GM19239 (cell line): ENCODE data around the gene KNDC1.

Experiments
- DNase-seq: peaks from one replicate; pipeline ENCODE4 v3.0.0; 2011; ENCODE audit warnings: low spot score; ENCODE audit not compliant: insufficient read length
- FAIRE-seq: peaks from 2 replicates; lab custom pipeline; 2011; peaks lifted over from hg19 to GRCh38; lab: Jason Lieb, UNC

Gene KNDC1

DNA sequence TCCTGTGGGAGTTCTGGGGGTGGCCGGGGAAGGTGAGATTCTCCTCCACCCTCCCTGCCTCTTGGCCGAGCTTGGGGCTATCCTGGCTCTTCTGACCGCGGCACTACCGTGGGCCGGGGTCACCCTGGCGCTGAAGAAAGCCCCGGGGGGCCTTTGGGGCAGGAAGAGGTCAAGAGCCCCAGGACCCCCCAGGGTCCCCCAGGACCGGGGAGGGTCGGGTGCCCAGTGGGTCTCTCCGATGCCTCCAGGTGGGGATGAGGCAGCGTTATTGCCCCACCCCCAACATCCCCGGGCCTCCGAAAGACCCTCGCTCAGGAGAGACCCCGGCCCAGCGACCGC is 439 bp upstream of the KNDC1 start:
- DNase-seq: no peak
- FAIRE-seq: no peak

DNA sequence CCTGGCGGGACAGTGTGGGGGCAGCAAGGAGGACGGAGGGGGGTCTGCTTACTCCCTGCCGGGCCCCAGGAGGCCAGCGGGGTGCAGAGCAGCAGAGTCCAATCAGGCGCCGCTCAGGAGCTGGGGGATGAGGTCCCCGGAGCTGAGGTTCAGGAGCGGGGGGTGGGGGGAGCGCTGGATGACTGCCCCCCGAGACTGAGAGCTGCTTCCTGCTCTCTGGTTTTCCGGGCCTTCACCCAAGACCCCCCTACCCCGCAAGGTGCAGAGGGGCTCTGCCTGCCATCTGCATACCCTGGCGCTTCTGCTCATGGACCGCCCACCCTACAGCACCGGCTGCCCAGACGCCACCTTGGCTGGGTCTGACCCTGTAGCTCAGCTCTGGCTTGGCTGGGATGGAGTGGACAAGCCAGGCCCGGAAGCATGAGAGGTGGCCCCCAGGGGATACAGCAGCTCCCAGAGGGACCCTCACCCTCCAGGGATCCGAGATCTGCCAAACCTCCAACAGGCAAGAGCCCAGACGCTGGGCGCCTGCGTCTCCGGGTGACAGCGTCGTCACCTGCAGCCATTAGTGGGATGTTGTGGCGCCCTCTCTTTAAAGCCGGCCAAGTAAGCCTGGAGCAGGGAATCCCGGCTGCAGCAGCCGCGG is 930 bp downstream of the KNDC1 start:
- FAIRE-seq: no peak
- no peak for DNase-seq

DNA sequence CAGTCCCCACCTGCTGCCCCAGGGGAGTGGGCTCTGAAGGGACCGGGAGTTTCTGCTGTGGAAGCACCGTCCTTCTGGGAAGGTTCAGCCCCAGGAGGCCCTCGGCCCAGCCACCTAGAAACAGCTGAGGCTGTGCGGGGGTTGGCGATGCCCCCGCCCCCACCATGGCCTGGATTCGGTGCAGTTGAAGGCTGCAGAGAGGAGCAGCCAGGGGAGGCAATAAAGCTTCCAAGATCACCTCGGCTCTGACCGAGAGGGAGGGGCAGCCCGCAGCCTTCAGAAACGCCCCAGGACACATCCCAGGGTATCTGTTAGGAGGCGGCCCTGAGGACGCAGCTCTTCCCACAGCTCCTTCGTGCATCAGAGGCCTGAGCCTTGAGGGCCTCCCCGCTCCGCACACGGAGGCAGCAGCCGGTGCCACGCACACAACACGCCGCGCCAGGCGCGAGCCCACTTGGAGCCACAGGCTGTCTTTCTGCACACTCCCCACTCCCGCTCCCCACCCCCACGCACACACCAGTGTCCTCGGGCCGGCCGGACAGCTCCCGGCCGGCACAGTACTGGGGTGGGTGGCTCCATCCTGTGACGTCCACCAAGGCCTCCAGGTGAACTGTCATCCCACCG is 1.6 kb downstream of the KNDC1 start:
- no peak for FAIRE-seq
- DNase-seq: no peak

DNA sequence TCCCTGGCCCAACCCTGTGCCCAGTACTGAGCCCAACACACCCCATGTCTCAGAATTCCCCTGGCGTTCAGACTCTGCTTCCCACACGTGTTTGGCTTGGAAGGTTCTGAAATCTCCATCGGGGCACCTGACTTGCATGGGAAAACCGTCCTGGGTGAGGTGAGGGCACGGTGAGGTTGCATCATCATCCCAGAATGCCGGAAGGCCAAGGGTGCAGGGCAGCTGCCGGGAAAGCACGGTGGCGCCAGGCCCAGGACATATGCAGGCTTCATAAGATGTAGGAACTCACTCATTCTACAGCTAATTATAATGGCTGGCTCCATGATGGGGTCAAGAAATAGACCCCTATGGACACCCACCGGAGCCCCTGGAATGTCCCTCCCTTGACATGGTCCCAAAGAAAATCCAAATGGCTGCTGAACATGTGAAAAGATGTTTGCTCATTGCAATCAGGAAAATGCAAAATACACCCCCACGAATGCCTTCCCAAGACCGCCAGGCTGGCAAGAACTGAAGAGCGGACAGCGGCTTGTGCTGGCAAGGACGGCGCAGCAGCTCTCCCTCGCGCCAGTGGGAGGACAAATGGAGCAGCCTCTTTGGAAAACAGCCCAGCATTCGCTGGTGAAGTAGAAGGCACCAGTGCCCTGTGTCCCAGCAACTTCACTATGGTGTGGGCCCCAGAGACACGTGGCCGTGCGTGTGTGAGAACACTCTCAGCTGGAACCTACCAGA is 2.3 kb downstream of the KNDC1 start:
- DNase-seq (no peak), FAIRE-seq (no peak)

DNA sequence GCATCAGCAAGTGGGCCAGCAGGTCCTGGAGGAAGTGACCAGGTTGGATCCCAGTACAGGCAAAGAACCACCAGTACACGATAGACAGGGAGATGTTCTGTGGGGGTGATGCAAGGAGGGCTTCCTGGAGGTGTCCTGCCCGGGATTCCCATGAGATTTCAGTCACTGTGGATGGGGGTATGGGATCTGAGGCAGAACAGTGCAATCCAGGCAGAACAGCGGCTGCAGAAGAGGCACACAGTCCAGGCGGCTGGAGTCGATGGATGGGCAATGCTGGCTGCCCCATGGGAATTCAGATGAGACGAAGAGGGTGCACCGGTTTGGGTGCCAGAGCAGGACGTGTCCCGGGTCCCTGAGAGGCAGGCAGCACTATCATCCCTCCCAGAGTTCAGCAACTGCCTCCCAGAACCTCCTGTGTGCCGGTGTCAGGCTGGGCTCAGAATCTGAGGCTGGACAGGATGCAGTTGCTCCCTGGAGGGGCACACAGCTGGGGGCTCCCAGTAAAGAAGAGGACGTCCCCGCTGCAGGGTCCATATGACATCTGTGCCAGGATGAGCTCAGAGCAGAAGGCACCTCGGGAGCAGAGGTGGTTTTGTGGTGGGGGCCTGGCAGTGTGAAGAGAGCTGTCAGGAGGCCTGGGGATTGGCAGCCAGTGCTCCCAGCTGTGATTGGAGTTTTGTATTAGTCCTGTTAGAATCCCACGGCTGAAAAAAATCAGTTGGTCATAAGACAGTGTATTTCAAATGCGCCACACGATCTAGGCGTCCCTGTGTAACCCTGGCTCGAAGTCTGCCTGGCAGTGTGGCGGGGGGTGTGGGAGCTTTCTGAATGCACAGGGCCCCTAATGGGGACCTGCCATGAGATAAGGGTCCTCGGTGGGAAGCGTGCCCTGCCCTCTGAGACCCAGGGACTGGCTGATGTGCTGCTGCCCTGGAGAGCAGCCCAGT is 3.2 kb downstream of the KNDC1 start:
- DNase-seq: no peak
- no peak for FAIRE-seq

DNA sequence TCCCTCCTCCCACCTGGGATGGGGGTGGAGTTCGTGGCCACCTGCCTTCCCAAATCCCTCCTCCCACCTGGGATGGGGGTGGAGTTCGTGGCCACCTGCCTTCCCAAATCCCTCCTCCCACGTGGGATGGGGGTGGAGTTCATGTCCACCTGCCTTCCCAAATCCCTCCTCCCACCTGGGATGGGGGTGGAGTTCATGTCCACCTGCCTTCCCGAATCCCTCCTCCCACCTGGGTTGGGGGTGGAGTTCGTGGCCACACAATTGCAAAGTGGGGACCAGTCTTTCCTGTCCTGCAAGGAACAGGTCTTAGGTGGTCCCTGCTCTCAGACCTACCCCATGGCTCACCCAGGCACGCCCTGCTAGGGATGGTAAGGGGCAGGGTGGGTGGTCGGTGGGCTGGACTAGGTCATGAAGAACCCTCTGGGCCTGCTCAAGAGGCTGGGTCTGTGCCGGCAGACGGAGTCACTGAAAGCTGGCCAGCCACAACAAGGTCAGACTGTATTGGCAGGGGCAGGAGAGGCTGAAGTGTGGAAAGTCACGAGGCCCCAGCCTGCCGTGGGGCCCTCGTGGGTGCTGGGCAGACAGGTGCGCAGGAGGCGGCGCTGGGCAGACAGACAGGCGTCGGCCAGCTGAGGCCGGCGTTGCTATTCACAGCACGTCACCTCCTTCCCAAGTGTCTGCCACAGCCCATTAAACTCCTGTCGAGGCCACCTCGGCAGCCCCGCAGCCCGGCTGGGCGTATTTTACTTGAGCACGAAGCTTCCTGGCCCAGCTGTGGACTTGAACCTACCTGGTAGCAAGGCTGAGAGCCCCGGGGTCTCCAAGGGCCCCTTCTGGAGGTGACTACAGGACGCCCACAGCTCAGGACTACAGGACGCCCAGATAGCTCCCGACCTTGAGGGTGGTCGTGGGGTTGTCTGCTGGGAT is 4.1 kb downstream of the KNDC1 start:
- DNase-seq (no peak), FAIRE-seq (no peak)

DNA sequence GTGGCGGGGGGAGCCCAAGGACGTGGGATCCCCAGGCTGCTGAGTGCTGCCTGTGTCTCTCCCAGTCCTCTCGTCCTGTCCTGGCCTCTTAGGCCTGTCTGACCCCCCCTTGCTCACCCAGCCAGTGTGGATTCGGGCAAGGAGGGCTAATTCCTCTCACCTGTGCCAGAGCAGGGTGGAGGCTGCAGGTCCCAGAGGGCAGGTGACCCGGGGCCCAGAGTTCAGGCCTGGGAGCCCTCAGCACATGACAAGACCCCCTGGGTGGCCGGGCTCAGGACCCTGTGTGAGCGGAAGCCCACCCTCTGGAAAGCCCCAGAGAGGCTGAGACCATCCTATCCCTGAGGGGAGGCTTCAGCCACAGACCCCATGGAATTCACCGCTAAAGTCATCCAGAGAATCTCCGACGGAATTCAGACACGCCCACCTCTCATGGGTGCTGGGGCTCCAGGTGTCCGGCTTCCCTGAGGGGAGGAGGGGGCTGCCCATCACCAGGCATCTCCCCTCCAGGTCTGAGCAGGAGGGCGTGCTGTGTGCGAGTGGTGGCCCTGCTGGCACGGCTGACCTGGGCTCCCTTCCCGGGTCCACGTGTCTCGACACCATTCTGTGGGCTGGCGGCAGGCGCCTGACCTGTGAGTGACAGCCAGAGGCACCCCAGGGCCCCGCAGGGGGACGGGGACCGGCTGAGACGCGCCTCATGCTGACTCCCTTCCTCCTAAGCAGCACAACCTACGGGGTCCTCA is 5.0 kb downstream of the KNDC1 start:
- no peak for DNase-seq
- no peak for FAIRE-seq

DNA sequence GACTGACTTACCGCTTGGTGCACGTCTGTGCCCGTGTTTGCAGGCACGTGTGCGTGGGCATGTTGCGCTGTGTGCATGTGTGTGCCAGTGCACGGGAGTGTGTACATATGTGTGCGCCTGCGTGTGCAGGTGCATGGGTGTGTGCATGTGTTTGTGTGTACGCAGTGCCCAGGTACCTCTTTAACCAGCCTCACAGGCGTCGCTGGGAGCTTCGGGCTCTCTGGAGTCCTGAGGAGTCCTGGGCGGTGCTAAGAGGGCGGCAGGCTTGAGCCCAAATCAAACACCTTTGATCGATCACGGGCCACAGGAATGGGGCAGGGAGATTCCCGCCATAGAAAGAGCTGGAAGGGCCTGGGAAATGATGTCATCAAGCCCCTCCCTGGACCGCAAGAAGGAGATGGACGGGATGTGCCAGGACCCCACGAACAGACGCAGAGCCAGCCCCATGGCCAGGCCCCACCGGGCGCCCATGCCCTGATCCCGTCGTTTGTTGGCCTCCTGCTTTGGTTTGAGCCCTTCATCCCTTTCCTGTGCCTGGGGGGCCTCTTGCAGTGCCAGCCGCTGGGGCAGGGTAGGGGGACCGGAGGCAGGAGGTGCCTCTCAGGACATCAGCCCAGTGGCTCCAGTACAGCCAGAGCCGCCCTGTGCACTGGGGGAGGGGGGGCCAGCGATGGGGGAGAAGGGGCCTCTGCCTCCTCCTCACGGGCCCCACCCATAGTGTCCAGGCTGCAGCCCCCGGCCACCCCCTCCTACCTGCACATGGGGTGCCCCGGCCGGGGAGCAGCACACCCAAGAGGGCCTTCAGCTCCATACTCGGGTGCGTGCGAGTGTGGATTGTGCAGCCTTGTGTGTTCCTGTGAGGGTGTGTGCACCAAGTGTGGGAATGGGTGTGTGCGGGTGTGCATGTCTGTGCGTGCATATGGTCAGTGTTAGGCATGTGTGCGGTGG is 5.8 kb downstream of the KNDC1 start:
- no peak for FAIRE-seq

DNA sequence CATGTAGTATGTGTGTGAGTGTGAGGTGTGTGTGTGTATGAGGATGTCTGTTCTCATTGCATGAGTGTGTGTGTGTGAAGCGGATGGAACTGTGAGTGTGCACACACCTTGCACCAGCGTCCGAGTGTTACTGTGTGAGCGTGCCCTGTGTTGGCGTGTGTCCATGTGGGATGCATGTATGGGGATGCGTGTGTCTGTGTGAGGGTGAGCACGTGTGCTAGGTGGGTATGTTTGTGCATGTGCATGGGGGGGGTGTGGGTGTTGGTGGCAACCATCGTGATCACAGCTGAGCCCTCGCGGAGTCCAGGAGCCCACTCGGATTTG is 6.4 kb downstream of the KNDC1 start:
- no peak for FAIRE-seq
- DNase-seq: no peak

More for the DNA sequence above, 5.8 kb downstream of the KNDC1 start:
- no peak for DNase-seq

DNA sequence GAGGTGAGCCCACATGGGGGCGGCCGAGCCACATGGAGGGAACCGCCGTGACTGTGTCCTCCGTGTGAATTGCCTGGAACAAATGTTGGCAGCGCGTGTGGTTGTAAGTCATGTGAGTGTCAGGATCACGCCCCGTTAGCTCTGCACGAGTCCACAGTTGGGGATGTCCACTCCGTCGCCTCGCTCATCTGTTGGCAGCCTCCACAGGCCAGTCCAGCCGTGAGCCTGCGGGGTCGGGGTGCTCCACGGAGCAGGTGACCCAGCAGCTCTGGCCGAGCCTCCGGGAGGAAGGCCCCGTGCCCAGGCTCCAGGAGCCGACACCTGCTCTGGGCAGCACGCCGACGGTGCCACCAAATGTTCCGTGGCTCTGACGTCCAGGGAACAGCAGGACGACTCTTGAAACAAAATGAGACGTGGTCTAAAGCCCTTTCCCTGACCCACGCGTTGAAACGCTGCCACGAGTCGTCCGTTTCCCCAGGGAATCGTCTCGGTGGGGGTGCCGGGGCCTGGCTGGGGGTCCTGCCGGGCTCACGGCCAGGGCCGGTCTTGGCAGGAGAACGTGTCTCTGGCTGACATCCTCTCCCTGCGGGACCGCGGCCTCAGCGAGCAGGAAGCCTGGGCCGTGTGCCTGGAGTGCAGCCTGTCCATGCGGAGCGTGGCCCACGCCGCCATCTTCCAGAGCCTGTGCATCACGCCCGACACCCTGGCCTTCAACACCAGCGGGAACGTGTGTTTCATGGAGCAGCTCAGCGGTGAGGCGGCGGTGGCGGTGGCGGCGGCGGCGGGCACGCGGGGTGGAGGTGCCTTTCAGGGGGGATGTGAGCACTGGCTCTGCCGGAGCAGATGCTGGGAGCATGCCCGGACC is 7.0 kb downstream of the KNDC1 start:
- FAIRE-seq (no peak), DNase-seq (no peak)

DNA sequence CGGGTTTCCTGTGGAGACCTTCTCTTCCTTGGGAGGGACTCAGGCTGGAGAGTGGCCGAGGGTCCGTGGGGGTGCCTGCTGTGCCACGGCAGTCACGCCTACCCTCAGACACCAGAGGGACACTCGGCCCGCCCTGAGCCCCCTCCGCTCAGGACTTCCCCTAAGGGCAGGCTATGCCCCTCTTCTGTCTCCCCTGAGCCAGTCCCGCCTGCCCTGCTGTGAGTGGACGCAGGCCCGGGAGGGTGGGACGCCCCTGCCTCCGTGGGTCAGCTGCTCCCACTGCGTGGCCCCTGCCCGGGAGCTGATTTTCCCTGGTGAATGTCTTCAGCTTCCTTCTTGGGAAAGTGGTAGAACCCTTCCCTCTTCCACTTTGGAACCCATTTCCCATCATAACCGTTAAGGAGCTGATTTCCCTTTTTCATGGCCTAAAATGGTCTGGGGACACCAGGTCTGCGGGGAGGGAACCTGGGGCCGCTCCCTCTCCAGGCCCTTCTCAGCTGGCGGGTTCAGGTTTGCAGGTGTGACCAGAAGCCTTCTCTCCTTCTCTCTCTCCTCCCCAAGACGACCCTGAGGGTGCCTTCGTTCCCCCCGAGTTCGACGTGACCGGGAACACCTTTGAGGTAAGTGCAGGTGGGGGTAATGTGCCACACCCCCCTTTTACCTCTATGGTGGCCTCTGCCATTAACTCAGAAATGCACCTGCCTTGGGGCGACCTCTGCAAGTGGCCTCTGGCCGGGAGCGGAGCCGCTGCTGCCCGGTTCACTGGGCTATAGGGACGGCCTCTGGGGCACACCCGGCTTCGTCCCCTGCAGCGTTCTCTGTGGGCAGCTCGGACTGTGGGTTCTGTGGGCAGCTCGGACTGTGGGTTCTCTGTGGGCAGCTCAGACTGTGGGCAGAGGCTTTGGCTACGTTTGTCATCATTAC is 7.9 kb downstream of the KNDC1 start:
- DNase-seq: no peak

DNA sequence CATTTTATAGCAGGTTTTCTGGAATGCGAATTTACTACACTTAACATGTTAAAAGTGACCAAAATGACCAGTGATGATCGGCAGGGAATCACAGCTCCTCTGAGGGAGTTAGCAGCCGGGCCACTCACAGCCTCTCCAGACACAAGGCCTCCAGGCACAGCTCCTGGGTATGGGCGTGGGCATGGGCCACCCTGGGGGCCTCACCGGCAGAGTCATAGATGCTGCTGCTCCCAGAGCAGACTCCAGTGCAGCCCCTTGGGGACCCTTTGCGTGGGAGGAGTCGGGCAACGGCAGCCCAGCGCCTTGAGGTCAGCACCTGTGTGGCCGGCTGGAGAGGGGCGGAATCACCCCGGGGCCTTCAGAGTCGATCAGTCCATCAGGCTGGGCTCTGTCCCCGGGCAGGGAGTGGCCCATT is 8.6 kb downstream of the KNDC1 start:
- FAIRE-seq (no peak), DNase-seq (no peak)

More for the DNA sequence above, 7.9 kb downstream of the KNDC1 start:
- no peak for FAIRE-seq

DNA sequence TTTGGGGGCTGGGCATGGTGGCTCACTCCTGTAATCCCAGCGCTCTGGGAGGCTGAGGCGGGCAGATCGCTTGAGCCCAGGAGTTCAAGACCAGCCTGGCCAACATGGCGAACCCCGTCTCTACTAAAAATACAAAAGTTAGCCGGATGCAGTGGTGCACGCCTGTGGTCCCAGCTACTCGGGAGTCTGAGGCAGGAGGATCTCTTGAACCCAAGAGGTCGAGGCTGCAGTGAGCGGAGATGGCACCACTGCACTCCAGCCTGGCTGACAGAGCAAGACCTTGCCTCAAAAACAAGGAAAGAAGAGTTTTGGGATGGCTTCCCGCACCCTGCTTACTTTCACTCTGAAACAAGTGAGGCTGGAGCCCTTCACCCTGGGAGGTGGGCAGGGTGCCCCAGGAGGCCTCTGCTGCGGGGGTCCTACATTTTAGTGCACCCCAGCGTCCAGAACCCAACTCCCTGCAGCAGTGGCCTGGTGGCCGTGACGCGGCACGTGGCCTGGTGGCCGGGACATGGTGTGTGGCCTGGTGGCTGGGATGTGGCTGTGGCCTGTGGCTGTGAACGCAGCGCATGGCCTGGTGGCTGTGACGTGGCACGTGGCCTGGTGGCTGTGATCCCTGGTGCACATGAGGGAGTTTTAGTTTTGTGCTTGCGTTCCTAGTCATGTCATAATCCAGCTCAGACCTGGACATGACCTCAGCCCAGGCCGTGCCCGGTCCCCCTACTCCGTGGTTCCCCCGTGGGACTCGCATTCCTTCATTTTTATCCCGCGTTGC is 9.3 kb downstream of the KNDC1 start:
- FAIRE-seq: no peak
- no peak for DNase-seq

DNA sequence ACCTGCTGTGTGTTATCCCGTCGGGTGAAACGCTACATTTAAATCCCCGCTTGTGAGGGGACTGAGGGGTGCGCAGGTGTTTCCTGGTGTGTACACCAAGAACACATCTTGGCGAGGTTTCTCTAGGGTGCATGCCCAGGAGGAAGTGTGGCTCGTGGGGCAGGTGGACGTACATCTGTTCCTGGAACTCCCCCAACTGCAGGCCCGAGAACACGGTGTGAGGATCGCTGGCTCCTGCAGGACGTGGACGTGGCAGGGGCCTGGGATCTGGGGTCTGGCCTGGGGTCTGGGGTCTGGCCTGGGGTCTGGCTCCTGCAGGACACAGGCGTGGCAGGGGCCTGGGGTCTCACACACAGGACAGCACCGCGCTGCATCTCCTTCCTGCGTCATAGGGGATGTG is 10.1 kb downstream of the KNDC1 start:
- DNase-seq (no peak), FAIRE-seq (no peak)
